NCI-H82 treated with DMSO at 0.1 percent for 48 hours (cell line): ENCODE data around the gene BAMBI.
A peak's percentile ranks its signal among the peaks of the same experiment; 100 is the strongest.

Source experiments
- DNase-seq: peaks from one replicate; lab custom pipeline; 2025; ENCODE audit not compliant: unreplicated experiment; lab: John Stamatoyannopoulos, UW

The BAMBI gene

GRCh38 chr10:28674782-28675181 is 2.5 kb upstream of the BAMBI start:
- no peak for DNase-seq

DNA sequence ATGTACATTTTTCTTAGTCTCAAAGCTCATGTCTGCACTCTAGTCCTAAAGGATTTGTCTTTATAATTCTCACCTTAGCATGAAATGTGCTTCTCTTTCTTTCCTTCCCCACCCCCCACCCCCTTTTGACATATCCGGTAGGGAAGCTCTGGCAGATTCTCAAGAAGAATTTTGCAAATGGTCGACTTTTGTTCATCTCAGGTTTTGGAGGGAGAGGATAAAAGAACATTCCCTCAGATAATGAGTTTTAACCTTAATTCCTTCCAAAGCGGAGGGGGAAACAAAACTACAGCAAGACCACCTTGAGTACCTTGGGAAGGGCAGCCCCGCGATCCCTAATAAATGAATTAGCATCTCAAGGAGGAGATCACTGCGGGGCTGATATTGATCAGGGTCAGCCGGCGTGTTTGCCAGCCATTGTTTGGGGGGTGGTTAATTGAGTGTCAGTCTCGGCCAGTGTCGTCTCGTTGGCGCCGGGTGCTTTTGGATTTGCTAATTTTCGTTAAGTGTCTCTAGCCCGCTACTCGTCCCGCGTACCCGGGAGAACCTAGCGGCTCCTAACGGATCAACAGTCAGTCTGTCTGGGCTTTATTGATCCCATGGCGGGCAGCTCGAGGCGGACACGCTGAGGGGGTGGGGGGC is 874 bp upstream of the BAMBI start:
- no peak for DNase-seq

- no peak for DNase-seq
Measured at GRCh38 chr10:28677888-28678686, 766 bp downstream of the BAMBI start.

DNA sequence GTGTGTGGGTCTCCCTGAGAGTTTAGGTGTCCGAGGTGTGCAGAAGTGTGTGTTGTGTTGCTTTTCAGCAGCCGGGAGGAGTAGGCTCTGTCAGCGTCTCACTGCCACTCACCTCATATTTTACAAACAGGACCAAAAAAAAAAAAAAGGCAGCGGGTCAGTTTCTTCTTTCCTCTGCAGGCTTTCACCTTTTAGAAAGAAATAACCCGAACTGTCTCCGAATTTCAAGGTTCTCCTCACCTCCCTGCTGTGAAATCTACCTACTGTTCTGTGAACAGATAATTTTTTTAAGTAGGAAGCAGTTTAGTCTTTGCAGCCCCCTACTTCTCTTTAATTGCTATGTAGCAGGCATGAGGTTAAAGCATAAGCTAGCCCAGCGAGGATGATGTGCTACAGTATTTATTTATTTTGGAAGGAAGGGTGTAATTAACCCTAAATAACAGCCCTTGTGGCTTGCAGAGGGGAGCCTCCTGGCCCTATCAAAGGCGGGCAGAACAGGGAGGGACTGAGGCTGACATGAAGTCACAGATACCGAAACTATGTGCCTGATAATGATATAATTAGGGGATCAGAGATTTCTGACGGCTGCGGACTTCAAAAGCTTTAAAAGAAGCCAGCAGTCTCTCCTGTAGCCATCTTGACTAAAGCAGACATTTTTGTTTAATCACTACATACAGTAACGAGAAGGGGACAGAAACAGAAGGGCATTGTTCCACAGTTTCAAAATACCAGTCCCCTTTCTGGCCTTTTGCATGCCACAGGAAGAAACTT is 1.6 kb downstream of the BAMBI start:
- DNase-seq = peak; percentile 37

GRCh38 chr10:28679581-28680357 is 2.4 kb downstream of the BAMBI start:
- no peak for DNase-seq

DNA sequence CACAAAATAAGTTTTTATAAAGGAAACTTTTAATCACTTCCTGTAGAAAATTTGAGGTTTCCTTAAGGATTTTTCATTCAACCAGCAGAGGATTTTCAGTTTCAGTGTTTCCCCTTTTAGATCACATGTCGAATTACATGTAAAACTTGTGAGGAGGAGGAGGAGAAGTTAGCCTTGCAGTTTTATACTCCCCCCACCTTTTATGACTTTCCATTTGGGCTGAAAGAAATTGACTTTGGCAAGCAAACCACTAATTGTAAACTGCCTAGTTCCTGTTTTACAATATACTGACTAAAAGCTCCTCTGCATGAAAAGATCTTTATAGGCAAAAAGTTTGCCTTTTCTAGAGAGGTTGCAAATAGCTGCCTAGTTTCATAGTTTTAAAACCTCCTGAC is 3.0 kb downstream of the BAMBI start:
- DNase-seq = no peak

- DNase-seq = no peak
Measured at GRCh38 chr10:28681291-28681763, 4.0 kb downstream of the BAMBI start.

DNA sequence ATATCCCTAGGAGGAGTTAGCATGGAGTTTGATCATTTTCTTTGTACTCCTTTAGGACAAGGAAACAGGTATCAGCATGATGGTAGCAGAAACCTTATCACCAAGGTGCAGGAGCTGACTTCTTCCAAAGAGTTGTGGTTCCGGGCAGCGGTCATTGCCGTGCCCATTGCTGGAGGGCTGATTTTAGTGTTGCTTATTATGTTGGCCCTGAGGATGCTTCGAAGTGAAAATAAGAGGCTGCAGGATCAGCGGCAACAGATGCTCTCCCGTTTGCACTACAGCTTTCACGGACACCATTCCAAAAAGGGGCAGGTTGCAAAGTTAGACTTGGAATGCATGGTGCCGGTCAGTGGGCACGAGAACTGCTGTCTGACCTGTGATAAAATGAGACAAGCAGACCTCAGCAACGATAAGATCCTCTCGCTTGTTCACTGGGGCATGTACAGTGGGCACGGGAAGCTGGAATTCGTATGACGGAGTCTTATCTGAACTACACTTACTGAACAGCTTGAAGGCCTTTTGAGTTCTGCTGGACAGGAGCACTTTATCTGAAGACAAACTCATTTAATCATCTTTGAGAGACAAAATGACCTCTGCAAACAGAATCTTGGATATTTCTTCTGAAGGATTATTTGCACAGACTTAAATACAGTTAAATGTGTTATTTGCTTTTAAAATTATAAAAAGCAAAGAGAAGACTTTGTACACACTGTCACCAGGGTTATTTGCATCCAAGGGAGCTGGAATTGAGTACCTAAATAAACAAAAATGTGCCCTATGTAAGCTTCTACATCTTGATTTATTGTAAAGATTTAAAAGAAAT is 4.8 kb downstream of the BAMBI start:
- no peak for DNase-seq

GRCh38 chr10:28684157-28684985 is 7.0 kb downstream of the BAMBI start:
- no peak for DNase-seq

- no peak for DNase-seq
Measured at GRCh38 chr10:28684986-28685580, 7.8 kb downstream of the BAMBI start.

DNA sequence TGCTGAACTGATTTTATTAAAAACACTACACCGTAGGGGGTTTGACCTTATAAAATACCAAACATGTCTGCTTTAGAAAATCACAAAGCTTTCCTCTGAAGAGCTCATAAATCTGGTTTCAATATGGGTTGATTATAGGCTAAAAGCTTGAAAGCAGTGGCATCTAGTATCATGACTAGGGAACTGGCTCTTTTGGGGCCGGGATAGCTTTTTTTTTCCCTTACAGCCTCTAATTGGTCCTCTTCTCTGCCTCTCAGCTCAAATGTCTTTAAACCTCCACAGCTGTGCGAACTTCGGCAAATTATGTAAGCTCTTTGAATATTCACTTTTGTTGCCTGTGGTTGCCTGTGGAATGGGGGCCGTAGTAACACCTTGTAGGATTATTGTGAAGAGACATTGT is 8.4 kb downstream of the BAMBI start:
- DNase-seq = no peak

DNA sequence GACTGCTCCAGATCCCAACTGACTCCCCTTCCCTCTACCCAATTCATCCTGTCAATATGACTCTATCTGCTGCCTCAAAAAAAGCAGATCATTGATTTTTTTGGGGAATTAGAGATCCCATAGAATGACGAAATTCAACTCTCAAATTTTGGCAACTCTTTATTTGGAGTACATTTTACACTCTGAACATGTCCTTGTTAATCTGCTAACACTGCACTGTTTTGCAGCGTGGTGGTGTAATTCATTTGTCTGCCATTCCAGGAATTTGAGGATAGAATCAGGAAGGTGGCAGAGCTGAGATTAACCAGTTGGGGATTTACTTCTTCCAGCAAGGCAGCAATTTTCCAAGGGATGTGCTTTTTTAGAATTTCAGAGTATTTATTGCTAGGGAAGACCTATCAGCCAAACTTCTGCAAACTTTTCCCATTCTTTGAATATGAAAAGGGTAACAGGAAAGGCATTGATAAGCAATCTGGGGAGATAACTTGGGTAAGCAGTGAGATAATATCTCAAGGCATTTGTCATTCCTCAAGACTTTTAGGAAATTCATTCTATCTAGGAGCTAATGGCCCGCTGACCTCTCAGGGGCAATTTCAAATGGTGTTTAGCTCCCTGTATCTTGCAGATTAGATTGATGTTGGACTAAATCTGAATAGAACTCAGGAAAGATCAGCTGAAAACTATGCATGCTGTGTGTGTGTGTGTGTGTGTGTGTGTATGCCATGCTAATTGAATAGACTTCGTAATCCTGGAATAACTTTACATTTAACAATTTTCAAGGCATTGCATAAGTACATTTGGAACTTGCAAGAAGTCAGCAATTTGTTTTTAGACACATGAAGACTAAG is 9.7 kb downstream of the BAMBI start:
- no peak for DNase-seq

DNA sequence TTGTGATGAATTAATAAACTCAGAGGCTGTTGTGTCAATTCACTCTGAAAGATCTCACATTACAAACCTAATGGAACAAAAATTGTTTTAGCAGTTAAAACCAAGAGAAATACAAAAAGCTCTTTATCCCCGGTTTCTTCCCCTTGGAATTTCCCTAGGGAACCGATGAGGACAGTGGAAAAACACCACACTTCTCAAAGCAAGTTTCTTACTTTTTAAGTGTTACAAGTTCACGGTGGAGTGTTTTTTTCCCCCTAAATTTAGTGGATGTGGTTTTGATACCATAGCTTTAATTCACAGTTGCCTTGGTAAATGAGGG is 10.3 kb downstream of the BAMBI start:
- DNase-seq = no peak

DNA sequence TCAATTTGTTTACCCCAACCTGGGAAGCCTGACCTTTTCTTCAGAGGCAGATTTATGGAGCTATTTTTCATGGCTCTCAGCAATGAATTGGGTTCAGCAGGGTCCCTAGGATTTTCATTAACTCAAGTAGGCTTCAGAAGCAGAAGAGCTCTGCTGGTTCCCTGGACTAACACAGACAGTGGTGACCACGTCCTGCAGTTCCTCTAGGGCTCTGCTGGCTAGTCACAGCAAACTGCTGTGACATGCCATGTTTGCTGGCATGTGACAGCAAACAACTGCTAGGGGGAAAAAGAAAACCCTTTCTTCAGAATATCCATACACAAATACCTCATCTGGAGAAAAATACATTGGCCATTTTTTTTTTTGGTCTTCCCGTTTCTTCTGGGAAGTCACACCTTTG is 13.2 kb downstream of the BAMBI start:
- DNase-seq = no peak

- DNase-seq = no peak
Measured at GRCh38 chr10:28691187-28691694, 13.9 kb downstream of the BAMBI start.

DNA sequence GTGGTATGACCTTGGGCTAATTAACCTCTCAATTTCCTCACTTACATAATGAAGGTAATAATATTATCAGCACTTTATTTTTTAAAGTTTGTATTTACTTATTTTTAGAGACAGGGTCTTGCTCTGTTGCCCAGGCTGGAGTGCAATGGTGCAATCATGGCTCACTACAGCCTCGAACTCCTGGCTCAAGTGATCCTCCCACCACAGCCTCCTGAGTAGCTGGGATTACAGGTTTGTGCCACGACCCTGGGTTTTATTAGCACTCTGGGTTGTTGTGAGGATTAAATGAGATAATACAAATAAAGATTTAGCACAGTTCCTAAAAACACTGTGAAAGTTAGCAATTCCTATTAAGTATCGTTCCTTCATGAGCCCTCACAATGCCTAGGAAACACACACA is 14.7 kb downstream of the BAMBI start:
- no peak for DNase-seq

GRCh38 chr10:28694530-28694929 is 17.2 kb downstream of the BAMBI start:
- DNase-seq = no peak

GRCh38 chr10:28698075-28698474 is 20.8 kb downstream of the BAMBI start:
- no peak for DNase-seq
